CD4-positive, alpha-beta memory T cell (primary cell): ENCODE data around the gene ZPR1. TPM values are rescaled to one million over a fixed set of nuclear protein-coding genes. Genes with fewer than 3 reads are reported as not detected.

Source experiments
- CTCF ChIA-PET: fragments of 350-600 bp; sonication (Branson Sonifier 250); formaldehyde crosslinking; loops from one replicate; lab custom pipeline; 2021; ENCODE audit warnings: inconsistent platforms; ENCODE audit not compliant: partially characterized antibody; lab: Charles Lee
- POLR2A ChIA-PET: fragments of 350-600 bp; sonication (Branson Sonifier 250); formaldehyde crosslinking; loops from one replicate; lab custom pipeline; 2021; ENCODE audit not compliant: partially characterized antibody; lab: Charles Lee
- DNase-seq, 5 donors: peaks; one replicate each; pipeline versions ENCODE4 v3.0.0 to v3.0.0-alpha.2; 2020 to 2022; ENCODE audit warnings: mixed read lengths in 1 of 5
- H3K27ac ChIP-seq: one replicate; pipeline ENCODE4 v1.7.0; 2013; ENCODE audit warnings: low read depth, low read length
- H3K27me3 ChIP-seq: 2 replicates; pipeline ENCODE4 v1.7.0; 2013; ENCODE audit warnings: mild to moderate bottlenecking, low read length, moderate library complexity; ENCODE audit not compliant: insufficient read depth
- H3K36me3 ChIP-seq: 2 replicates; pipeline ENCODE4 v1.7.0; 2013; ENCODE audit warnings: mild to moderate bottlenecking, low read length, moderate library complexity; ENCODE audit not compliant: insufficient read depth
- H3K4me1 ChIP-seq: 2 replicates; pipeline ENCODE4 v1.7.0; 2013; ENCODE audit warnings: mild to moderate bottlenecking, low read length, moderate library complexity; ENCODE audit not compliant: insufficient read depth
- H3K4me3 ChIP-seq, 2 donors: one replicate each; pipeline ENCODE4 v1.7.0; 2013; ENCODE audit warnings: low read length in 2 of 2, mild to moderate bottlenecking in 1 of 2
- H3K9me3 ChIP-seq, 2 donors: one replicate each; pipeline ENCODE4 v1.7.0; 2013; ENCODE audit warnings: low read length in 2 of 2, control low read depth in 1 of 2; ENCODE audit not compliant: control insufficient read depth in 1 of 2
- H3K27ac Mint-ChIP-seq, 7 donors: one replicate each; pipeline ENCODE4 v1.8.0; 2020 to 2021; ENCODE audit warnings: mixed read lengths in 7 of 7, mild to moderate bottlenecking in 6 of 7, inconsistent platforms in 3 of 7, moderate library complexity in 3 of 7
- H3K27me3 Mint-ChIP-seq, 2 donors: one replicate each; pipeline ENCODE4 v1.8.0; 2020 to 2021; ENCODE audit warnings: mixed read lengths in 2 of 2
- H3K36me3 Mint-ChIP-seq, 2 donors: one replicate each; pipeline ENCODE4 v1.8.0; 2020 to 2021; ENCODE audit warnings: mixed read lengths in 2 of 2, inconsistent platforms in 1 of 2, mild to moderate bottlenecking in 1 of 2
- H3K4me1 Mint-ChIP-seq, 4 donors: one replicate each; pipeline ENCODE4 v1.8.0; 2020 to 2021; ENCODE audit warnings: mixed read lengths in 4 of 4, mild to moderate bottlenecking in 1 of 4
- H3K4me3 Mint-ChIP-seq, 8 donors: one replicate each; pipeline ENCODE4 v1.8.0; 2020 to 2021; ENCODE audit warnings: mixed read lengths in 8 of 8, mild to moderate bottlenecking in 7 of 8, moderate library complexity in 6 of 8, inconsistent platforms in 3 of 8
- H3K9me3 Mint-ChIP-seq, 8 donors: one replicate each; pipeline ENCODE4 v1.8.0; 2020 to 2021; ENCODE audit warnings: mixed read lengths in 8 of 8, mild to moderate bottlenecking in 5 of 8, inconsistent platforms in 3 of 8, moderate library complexity in 1 of 8
- intact Hi-C: fragments of 100-400 bp; cut with micrococcal nuclease; formaldehyde crosslinking; loops from one replicate; pipeline ENCODE4 v1.15.1; 2023
- polyA plus RNA-seq, 2 donors: library from polyadenylated mRNA; unstranded; fragments of 300-500 nt; fragmentation: Illumina TruSeq; gene quantifications; one replicate each; pipeline ENCODE4 v1.2.3, GENCODE V29; 2021
- total RNA-seq, 2 experiments: library from RNA; stranded (reverse); gene quantifications; one replicate each; pipeline ENCODE4 v1.2.3, GENCODE V29; 2021

ZPR1 gene
- total and polyA plus RNA-seq, 4 experiments from 2014 or later = 45.8 to 73.4 (median 53.8) TPM

DNA sequence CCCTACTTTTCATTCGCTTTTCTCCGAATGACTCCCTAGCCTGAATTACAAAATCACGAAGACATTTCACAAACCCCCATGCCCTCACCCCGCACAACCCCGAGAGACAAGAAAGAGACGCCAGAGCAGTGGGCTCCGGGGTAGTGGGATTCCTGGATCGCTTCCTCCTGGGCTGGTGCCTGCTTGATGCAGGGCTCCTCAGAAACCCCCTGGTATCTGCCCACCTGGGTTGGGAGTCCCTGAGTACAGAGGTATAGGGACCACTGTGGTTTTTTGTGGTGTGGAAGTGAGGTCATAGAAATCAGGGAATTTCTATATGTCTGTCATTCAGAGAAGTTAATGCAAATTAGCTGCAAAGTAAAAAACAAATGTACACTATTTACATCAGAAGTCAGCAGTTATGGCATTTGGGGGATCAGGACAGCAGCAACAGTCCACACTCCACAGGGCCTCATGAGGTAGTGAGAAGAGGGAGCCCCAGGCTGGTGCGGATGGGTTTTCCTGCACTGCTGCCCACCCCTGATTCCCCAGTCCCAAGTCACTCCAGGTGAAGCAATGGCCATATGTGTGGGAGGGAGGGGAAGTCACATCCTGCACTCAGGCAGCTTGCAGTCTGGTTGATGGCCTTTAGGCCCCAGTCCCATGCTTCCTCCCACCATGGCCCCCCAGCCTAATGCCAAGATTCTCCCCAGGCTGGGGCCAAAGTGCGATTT, 54.6 kb downstream of the ZPR1 start:
- Histone ChIP-seq H3K4me3 (no peak overlapping the region), H3K9me3 (no peaks in the 10 kb centered on the region), H3K27me3 (no peaks in the 10 kb centered on the region), H3K36me3 (no peaks in the 10 kb centered on the region), H3K27ac (no peak overlapping the region), H3K4me1 (peaks cover 8% of the 10 kb centered on the region)
- Mint-ChIP-seq H3K36me3 (no peaks in the 10 kb centered on the region), H3K4me1 (peaks cover 4 to 9% (median 7%) of the 10 kb centered on the region in 4 donors), H3K27me3 (peaks cover 2 to 4% of the 10 kb centered on the region in 2 donors), H3K9me3 (no peaks in the 10 kb centered on the region), H3K27ac (no peak overlapping the region), H3K4me3 (peak overlapping the region in 1 of 8 donors; percentile 51)
- POLR2A ChIA-PET = interaction anchor here (0.9 to 1.0 kb wide), 2 partner anchors 102 to 373 kb away, joined by 3 to 4 read pairs; no protein-coding TSS in a partner anchor
- intact Hi-C loops = no loop called here
- no peak for DNase-seq
- CTCF ChIA-PET = interaction anchor here (0.7 to 6.1 kb wide), 13 partner anchors 8 to 491 kb away, joined by 3 to 51 read pairs (median 4); partner anchors contain the start of genes APOA1 and PAFAH1B2

DNA sequence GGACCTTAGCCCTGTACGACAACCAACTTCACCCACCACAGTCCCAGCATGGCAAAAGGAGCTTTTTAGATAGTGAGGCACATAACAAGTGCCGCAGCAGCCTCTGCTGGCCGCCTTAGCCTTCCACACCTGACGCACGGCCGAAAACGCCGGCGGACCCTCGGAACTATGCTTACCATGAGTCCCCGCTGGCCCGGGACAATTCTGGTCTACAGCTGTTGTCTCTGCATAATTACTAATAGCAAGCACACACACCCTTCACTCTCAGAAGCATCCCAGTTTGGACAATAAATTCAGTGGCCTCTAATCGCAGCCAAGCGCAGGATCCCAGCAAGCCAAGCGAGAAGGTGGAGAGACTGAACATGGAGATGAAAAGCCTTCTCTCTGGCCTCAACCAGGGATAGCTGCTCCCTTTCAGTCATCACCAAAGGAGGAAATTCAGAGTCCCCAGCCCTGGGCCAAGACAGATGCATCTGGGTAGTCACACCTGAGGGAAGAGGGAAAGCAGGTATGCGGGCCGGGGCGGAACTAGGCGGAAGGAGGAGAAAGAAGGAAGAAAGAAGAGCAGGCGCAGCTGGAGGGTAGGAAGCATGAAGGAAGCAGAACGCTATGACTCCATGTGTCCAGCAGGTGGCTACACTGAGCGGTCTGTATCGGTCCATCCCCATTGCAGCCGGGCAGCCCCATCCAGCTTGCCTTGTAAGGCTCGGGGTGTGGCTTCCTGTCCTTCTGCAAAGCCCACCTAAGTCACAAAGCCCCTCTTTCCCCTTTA, 55.4 kb downstream of the ZPR1 start:
- CTCF ChIA-PET = interaction anchor here (0.6 to 6.1 kb wide), 17 partner anchors 8 to 530 kb away, joined by 3 to 51 read pairs (median 3); partner anchors contain the start of genes APOA1 and PAFAH1B2
- H3K4me1 Mint-ChIP-seq = peaks cover 4 to 9% (median 7%) of the 10 kb centered on the region in 4 donors
- intact Hi-C loops = loop anchor here (1.0 kb wide), 2 partner anchors 104 to 494 kb away; no protein-coding TSS in a partner anchor

DNA sequence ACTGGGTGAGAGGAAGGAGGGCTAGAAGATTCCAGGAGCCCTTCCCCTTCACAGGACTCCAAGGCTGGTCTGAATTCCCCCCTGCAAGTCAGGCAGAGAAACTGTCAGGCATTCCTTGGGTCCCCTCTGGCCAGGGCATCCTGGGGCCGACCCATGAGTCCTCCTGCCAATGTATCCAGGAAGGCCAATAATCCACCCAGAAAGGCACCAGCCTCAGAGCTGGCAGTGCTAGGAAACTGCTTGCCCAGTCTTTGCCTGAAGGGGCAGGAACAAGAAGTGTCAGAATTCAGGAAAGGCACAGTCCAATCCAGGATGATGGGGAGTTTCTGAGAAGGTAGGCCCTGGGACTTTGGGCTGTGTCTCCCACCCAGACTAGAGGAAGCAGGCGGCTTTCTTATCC, 56.0 kb downstream of the ZPR1 start:
- Histone ChIP-seq H3K36me3 (no peaks in the 10 kb centered on the region), H3K4me1 (peaks cover 8% of the 10 kb centered on the region), H3K27me3 (no peaks in the 10 kb centered on the region), H3K4me3 (no peak overlapping the region), H3K27ac (no peak overlapping the region), H3K9me3 (no peaks in the 10 kb centered on the region)
- DNase-seq = no peak
- peaks cover 4 to 9% (median 7%) of the 10 kb centered on the region in 4 donors for H3K4me1 Mint-ChIP-seq
- POLR2A ChIA-PET = interaction anchor here (0.9 to 1.0 kb wide), 2 partner anchors 104 to 374 kb away, joined by 3 to 4 read pairs; no protein-coding TSS in a partner anchor
- H3K27ac Mint-ChIP-seq = no peak overlapping the region
- H3K9me3 Mint-ChIP-seq = no peaks in the 10 kb centered on the region
- no peaks in the 10 kb centered on the region for H3K36me3 Mint-ChIP-seq
- CTCF ChIA-PET = interaction anchor here (1.3 to 6.1 kb wide), 10 partner anchors 9 to 495 kb away, joined by 3 to 51 read pairs (median 7); partner anchors contain the start of genes APOA1 and PAFAH1B2
- H3K27me3 Mint-ChIP-seq = peaks cover 2 to 9% of the 10 kb centered on the region in 2 donors
- intact Hi-C loops = loop anchor here (1.0 kb wide), 2 partner anchors 104 to 494 kb away; no protein-coding TSS in a partner anchor
- no peak overlapping the region for H3K4me3 Mint-ChIP-seq

More for the DNA sequence above, 55.4 kb downstream of the ZPR1 start:
- no peaks in the 10 kb centered on the region for H3K27me3 ChIP-seq
- H3K4me3 ChIP-seq = no peak overlapping the region
- POLR2A ChIA-PET = interaction anchor here (0.9 to 1.0 kb wide), 2 partner anchors 103 to 373 kb away, joined by 3 to 4 read pairs; no protein-coding TSS in a partner anchor
- DNase-seq = peak in 4 of 5 donors; percentile 41 to 50 (median 44)
- H3K36me3 Mint-ChIP-seq = no peaks in the 10 kb centered on the region
- H3K27me3 Mint-ChIP-seq = peaks cover 2 to 8% of the 10 kb centered on the region in 2 donors
- H3K36me3 ChIP-seq = no peaks in the 10 kb centered on the region
- no peaks in the 10 kb centered on the region for H3K9me3 Mint-ChIP-seq
- no peaks in the 10 kb centered on the region for H3K9me3 ChIP-seq
- peaks cover 8% of the 10 kb centered on the region for H3K4me1 ChIP-seq
- no peak overlapping the region for H3K27ac Mint-ChIP-seq
- peak overlapping the region in 1 of 8 donors; percentile 51 for H3K4me3 Mint-ChIP-seq
- no peak overlapping the region for H3K27ac ChIP-seq

DNA sequence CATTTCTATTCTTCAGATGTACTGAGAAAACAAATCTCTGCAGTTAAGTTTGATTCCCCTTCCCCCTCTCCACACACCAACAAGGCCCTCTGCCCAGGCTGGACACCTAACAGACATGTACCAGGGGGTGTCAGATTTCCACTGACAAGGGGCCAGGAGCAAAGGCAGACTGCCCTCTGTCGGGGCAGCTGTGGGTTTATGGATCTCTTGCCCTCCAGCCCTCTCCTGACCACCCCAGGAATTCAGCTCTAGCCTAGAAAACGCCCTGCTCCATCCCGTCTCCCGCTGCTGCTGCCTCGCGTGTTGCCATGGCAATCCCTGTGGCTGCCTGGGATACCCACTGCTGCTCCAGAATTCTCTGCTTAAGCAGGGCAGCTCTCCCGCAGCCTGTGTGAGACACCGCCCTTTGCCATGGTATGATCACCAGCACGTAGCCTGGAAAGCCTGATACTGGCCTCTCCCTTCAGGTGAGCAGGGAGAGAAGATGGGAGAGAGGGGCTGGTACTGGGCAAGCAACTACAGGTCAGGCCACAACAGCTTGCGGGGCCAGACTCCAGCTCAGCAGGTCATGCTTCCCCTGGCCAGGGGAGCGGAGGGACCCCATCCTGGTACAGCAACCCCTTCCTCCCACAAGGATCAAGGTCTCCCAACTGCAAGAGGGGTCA, 56.6 kb downstream of the ZPR1 start:
- H3K27ac Mint-ChIP-seq = no peak overlapping the region

DNA sequence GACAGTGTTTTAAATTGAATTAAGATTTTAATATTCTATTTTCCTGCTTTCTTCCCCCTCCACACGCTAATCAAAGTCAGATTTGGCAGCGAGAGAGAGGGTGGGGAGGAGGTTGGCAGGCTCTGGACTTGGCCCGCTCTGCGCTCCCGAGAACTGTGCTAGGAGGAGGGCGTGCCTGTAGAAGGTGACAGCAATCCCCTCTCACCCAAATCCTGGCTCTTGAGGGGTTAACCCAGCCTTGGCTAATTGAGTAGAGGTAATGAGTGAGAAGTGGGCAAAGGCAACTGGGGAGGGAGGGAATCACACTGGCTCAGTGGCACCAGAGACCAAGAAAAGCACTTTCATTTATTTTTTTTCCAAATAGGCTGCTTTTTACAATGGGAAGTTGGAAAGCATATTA, 57.2 kb downstream of the ZPR1 start:
- peaks cover 2 to 16% of the 10 kb centered on the region in 2 donors for H3K27me3 Mint-ChIP-seq
- ChIA-PET POLR2A (interaction anchor here (0.6 kb wide), 1 partner anchor 336 kb away, joined by 3 read pairs; no protein-coding TSS in a partner anchor), CTCF (interaction anchor here (1.1 to 6.1 kb wide), 3 partner anchors 13 to 375 kb away, joined by 3 to 51 read pairs (median 30); no protein-coding TSS in a partner anchor)
- Histone ChIP-seq H3K27me3 (no peaks in the 10 kb centered on the region), H3K27ac (no peak overlapping the region), H3K4me1 (peaks cover 8% of the 10 kb centered on the region), H3K36me3 (no peaks in the 10 kb centered on the region), H3K9me3 (no peaks in the 10 kb centered on the region), H3K4me3 (no peak overlapping the region)
- DNase-seq = no peak
- no peaks in the 10 kb centered on the region for H3K36me3 Mint-ChIP-seq
- no peak overlapping the region for H3K27ac Mint-ChIP-seq
- peaks cover 4 to 9% (median 7%) of the 10 kb centered on the region in 4 donors for H3K4me1 Mint-ChIP-seq
- intact Hi-C loops = no loop called here
- H3K4me3 Mint-ChIP-seq = no peak overlapping the region
- H3K9me3 Mint-ChIP-seq = no peaks in the 10 kb centered on the region

More for the DNA sequence above, 56.6 kb downstream of the ZPR1 start:
- CTCF ChIA-PET = interaction anchor here (1.6 to 6.1 kb wide), 4 partner anchors 10 to 496 kb away, joined by 4 to 51 read pairs (median 18); no protein-coding TSS in a partner anchor
- H3K4me3 Mint-ChIP-seq = no peak overlapping the region
- no peaks in the 10 kb centered on the region for H3K9me3 ChIP-seq
- H3K27me3 ChIP-seq = no peaks in the 10 kb centered on the region
- no peaks in the 10 kb centered on the region for H3K36me3 Mint-ChIP-seq
- H3K4me3 ChIP-seq = no peak overlapping the region
- H3K9me3 Mint-ChIP-seq = no peaks in the 10 kb centered on the region
- peaks cover 2 to 15% of the 10 kb centered on the region in 2 donors for H3K27me3 Mint-ChIP-seq
- H3K4me1 ChIP-seq = peaks cover 8% of the 10 kb centered on the region
- H3K27ac ChIP-seq = no peak overlapping the region
- no peaks in the 10 kb centered on the region for H3K36me3 ChIP-seq
- peaks cover 4 to 9% (median 7%) of the 10 kb centered on the region in 4 donors for H3K4me1 Mint-ChIP-seq
- POLR2A ChIA-PET = no interaction called here
- intact Hi-C loops = no loop called here
- no peak for DNase-seq

DNA sequence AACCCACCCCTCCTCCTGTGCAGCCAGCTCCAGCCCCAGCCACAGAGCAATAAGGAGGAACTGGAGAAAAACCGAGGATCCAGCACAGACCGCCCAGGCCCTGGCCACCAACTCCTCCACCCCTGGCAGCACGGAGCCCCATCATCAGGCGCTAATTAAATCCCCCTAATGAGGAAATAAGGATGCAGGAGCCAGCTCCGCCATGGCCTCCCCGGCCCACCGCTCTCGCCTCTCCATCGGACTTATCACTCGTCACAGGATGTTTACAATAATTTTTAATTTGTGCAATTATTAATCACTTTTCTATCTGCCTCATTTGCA, 57.6 kb downstream of the ZPR1 start:
- Histone ChIP-seq H3K4me3 (no peak overlapping the region), H3K36me3 (no peaks in the 10 kb centered on the region), H3K4me1 (peaks cover 8% of the 10 kb centered on the region), H3K9me3 (no peaks in the 10 kb centered on the region), H3K27me3 (no peaks in the 10 kb centered on the region), H3K27ac (no peak overlapping the region)
- ChIA-PET CTCF (interaction anchor here (1.1 kb wide), 1 partner anchor 106 kb away, joined by 3 read pairs; no protein-coding TSS in a partner anchor), POLR2A (interaction anchor here (0.6 kb wide), 1 partner anchor 336 kb away, joined by 3 read pairs; no protein-coding TSS in a partner anchor)
- Mint-ChIP-seq H3K4me3 (no peak overlapping the region), H3K27ac (no peak overlapping the region), H3K36me3 (no peaks in the 10 kb centered on the region), H3K9me3 (no peaks in the 10 kb centered on the region), H3K27me3 (peaks cover 2 to 16% of the 10 kb centered on the region in 2 donors), H3K4me1 (peaks cover 4 to 9% (median 7%) of the 10 kb centered on the region in 4 donors)
- no peak for DNase-seq
- intact Hi-C loops = no loop called here
